HG02852 (cell line): ENCODE results near the gene RFESD.
"Not testable (repeated sequence)": the region's sequence is repeated elsewhere in the genome, so short reads cannot be mapped to it uniquely, and the experiment has no call there.

Experiments
- ATAC-seq: cut with Tn5 transposase; IDR thresholded peaks from one replicate; pipeline ENCODE4 v1.9.1; 2021; ENCODE audit warnings: mild to moderate bottlenecking, moderate library complexity; ENCODE audit not compliant: unreplicated experiment

RFESD gene

GRCh38 chr5:95627971-95628810 lies 18.4 kb upstream of the RFESD start:
- ATAC-seq = no peak

- no peak for ATAC-seq
These were observed 17.6 kb upstream of the RFESD start for GRCh38 chr5:95628933-95629332.

DNA sequence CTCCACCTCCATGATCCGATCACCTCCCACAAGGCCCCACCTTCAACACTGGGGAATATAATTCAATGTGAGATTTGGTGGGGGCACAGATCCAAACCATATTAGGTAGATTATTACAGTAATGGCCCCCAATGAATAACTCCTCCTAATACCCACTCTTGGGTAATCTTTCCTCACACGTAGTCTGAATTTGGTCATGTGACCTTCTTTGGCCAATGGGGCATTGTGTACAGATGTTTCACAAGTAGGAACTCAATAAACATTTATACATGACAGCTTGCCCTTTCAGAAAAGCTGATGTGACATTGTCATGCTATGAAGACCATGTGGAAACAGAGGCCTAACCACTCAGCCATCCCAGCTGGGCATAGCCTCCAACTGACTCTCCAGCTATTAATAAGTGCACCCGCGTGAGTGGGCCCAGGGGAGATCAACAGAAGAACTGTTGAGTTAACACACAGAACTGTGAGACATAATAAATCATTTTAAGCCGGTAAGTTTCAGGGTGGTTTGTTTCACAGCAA lies 16.1 kb upstream of the RFESD start:
- no peak for ATAC-seq

DNA sequence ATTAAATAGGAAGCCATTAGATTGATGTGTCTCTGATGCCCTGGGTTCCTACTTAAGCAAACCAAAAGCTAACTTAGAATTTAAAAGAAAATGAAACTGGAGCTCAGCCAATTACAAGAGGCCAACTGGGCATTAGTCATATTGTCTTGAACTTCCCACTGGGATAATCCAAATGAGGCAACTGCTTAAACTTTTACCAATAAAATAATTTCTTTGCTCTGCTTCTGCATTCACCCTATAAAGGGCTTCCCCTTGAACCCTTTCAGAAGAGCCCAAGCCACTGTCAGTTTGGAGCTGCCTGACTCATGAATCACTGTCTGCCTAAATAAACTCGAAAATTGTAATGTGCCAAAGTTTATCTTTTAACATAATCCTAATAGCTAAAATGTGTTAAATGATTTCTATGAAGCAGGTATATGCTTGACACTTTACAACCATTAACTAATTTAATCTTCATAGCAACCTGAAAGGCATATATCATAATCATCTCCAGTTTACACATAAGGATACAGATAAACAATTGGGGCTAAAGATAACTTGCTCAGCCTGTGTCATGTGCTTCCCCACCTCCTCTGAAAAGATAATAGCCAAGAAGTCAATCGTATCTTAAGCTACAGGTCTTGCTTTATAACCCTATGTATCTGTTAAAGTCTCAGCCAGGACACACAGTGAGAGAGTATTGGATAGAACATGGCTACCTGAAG lies 15.2 kb upstream of the RFESD start:
- peak; percentile 15 for ATAC-seq

GRCh38 chr5:95631991-95632675 lies 14.4 kb upstream of the RFESD start:
- peak; percentile 92 for ATAC-seq

GRCh38 chr5:95632942-95633341 lies 13.6 kb upstream of the RFESD start:
- not testable (repeated sequence) for ATAC-seq

DNA sequence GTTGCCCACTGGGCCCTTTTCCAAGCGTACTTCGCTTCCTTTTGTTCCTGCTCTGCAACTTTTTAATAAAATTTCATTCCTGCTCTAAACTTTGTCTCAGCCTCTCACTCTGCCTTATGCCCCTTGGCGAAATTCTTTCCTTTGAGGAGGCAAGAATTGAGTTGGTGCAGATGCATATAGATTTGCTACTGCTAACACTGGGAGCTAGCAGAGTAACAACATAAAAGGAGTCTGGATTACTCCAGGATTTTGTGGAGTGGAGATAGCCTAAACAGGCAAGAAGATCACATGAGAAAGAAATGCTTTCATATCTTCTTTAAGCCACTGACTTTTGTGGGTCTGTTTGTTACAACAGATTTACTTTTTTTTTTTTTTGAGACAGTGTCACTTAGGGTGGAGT lies 12.9 kb upstream of the RFESD start:
- ATAC-seq = no peak

GRCh38 chr5:95634081-95634480 lies 12.5 kb upstream of the RFESD start:
- no peak for ATAC-seq

- no peak for ATAC-seq
These were observed 7.9 kb upstream of the RFESD start for GRCh38 chr5:95638632-95639031.

DNA sequence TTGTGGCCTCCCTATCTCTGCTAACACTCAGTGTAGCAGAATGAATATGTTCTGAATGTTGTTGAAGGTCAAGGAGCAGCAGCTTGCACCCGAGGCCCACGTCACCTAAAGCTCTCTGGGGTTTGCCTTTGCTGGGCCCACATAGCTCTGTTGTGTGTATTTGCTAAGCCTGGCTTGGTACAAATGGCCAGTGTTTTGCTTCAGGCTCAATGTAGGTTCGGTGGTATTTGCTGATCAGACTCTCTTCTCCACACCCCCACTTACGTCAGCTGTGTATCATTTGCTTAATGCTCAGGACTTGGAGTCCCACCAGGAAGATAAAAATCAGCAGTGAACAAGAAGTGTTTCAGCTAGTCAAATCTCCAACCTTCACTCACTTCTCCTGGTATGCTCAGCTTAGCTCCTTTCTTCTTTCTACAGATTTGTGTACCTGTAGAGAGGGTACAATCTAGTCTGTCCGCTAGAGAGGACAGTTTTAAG lies 4.8 kb upstream of the RFESD start:
- ATAC-seq = no peak

DNA sequence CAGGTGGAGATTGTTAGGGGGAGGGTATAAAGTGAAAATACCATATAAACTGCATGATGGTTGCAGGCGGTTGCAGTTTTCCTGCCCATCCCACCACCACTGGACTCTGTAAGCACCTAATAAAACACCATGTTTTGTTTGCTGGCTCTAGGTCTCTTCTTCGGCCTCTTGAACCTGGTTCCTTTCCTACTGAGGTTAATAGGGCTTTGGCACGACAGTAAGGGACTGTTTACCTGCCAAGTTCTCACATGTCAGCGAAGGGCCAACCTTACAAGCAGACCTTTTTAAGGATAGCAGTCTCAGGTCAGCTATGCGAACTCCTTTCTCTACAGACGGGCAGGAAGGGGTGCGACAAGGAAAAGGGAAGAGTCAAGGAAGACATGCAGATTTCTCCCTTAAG lies 3.4 kb upstream of the RFESD start:
- no peak for ATAC-seq

DNA sequence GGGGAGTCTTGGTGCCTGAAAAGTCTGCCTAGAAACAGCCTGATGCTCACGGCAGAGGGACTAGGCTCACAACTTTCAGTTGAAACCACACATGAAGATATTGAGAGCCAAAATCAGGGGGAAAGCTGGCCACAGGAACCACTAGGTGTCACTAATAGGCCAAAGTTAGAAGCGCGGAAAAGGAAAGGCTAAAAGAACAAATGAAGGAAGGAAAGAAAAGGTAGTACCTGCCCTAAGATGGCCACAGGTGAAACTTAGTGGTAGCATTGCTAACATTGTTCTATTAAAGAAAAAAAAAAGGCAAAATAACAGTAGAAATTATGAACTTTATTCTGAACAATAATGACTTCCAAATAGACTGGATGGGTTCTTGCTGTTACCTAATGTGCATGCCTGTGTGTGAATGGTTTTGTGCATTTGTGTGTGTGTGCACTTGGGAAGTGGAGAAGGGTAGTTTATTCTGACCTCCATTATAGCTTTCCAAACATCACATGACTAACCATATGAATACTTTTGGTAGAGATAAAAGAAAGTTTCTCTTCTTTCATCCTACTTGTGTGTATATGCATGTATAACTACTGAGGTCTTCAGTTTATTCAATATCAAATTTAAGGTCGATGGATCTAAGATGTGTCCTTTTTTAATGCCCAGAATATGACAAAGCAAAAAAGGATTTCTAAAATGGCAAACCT lies 2.1 kb upstream of the RFESD start:
- ATAC-seq = peak; percentile 50

DNA sequence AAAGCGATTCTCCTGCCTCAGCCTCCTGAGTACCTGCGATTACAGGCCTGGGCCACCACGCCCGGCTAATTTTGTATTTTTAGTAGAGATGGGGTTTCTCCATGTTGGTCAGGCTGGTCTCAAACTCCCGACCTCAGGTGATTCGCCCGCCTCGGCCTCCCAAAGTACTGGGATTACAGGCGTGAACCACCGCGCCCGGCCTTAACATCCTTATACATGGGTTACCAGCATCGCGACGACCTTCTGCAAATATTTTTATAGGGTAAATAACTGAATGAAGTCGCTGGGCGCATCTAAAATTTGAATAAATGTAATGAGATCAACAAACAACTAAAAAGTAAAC lies 380 bp upstream of the RFESD start:
- ATAC-seq = not testable (repeated sequence)

DNA sequence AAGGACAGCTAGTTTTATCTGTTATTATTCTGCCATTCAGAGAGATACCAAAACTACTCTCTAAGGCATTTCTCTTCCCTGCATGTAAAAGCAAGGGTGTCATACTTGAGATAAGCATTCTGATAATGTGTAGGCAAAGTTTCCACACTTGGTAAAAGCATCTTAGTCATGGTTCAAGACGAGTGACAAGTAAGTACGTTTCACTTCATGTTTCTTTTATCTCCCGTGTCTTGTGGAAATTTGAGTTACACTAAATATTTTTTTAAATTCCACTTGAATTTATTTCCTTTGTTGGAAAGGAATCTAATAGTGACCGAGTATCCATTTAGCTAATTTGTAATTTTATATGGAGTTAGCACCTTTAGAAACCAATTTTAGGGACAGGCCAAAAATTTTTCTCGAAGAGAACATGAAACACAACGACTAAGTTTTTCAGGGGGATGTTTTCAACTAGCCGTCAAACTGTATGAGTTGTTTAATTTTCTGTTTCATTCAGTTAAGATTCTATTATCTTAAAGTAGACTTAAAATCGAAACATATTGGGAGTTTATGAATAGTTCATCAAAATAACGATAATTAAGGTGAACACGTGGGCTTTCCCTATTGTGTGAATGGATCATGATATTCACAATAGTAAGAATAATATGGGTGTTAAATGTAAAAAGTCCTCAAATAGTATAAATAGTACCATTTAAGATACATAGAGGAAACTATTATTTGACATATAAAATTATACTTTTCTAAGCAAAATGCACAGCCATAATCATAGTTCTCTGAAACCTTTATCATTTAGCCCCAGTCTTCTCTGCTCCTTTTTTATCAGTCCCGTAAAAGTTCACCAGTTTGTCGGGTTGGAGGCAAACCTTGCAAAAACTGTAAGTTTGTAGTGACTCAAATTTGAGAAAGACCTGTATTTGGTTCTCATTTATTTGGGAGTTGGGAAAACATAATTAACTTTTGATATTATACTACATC lies 1.6 kb downstream of the RFESD start:
- no peak for ATAC-seq

DNA sequence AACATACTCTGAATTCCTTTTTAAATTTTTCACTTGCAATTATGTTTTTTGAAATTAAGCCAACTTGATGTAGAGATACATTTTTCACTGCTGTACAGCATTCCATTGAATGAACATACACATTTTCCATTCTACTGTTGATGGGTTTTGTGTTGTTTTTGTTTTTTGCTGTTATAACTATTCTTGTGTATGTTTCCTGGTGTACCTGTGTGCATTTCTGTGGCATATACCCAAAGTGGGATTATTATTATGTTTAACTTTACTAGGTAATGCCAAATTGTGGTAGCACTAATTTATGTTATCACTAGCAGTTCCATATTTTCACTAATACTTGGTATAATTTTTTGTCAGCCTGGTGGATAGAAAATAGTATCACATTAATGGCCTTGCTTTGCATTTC lies 2.7 kb downstream of the RFESD start:
- ATAC-seq = no peak

DNA sequence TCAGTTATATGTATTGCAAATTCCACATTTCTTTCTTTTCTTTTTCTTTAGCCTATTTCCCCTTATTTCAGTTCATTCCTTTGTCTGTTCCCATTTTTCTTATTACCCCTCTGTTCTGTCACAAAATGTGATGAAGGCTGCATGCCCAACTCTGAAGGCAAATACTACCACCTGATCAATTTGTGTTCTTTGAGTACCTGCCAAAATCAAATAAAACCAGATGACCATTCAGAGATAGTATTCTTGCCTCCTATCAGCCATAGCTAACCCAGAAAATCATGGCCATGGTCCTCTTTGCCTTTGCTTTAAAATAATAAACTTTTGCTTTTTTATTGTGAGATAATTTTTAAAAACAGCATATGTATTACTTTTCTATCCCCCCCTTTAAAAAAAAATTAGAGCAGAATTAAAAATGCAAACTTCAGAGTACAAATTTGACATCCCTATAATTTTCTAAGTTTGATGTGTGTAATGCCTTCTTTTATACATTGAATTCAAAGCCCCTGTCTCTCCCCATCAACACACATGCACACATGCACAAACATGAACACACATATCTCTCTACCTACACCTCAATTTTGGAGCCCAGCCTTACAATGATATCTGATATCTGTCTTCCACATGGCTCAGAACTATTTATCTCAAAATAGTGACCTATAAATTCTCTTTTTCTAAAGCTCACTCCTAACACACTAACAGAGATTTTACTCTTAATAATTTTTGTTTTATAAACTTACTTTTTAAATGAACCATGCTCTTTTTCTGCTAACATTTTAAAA lies 3.5 kb downstream of the RFESD start:
- no peak for ATAC-seq

- no peak for ATAC-seq
These were observed 6.3 kb downstream of the RFESD start for GRCh38 chr5:95652849-95653248.

- no peak for ATAC-seq
These were observed 7.6 kb downstream of the RFESD start for GRCh38 chr5:95654196-95654595.

DNA sequence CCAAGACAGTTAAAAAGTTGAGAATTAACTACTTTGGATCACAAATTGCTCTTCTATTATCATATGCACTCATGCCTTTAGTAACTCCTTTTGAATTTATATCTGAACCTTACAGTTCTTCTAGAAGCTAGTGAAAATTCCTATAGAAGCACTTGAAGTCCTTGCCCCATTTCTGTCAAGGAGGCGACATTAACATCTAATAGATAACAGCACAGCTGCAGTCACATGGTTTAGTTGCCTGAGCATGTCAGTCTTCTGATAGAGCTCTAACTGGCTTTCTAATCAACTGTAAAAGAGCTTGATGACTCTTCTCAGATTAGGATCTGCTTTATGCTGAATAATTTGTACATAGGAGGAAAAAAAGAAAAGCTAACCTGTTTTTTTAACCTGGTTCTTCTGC lies 9.0 kb downstream of the RFESD start:
- ATAC-seq = no peak
